IPS-18a (cell line): Measurements from ENCODE around the gene ACSS1.

Source experiments
- H3K27ac ChIP-seq: one replicate; pipeline ENCODE4 v1.5.1; 2013; ENCODE audit warnings: low read length
- H3K27me3 ChIP-seq: one replicate; pipeline ENCODE4 v1.6.1; 2013; ENCODE audit warnings: mild to moderate bottlenecking, low read length; ENCODE audit not compliant: control insufficient read depth, insufficient read depth
- H3K36me3 ChIP-seq: one replicate; pipeline ENCODE4 v1.6.1; 2013; ENCODE audit warnings: low read depth, low read length; ENCODE audit not compliant: control insufficient read depth
- H3K4me1 ChIP-seq: one replicate; pipeline ENCODE4 v1.6.1; 2013; ENCODE audit warnings: low read depth, low read length; ENCODE audit not compliant: control insufficient read depth
- H3K4me3 ChIP-seq: one replicate; pipeline ENCODE4 v1.5.1; 2013; ENCODE audit warnings: low read length
- H3K9ac ChIP-seq: one replicate; pipeline ENCODE4 v1.6.1; 2013; ENCODE audit warnings: mild to moderate bottlenecking, low read length, moderate library complexity
- H3K9me3 ChIP-seq: one replicate; pipeline ENCODE4 v1.6.1; 2013; ENCODE audit warnings: low read depth, low read length; ENCODE audit not compliant: control insufficient read depth

ACSS1 gene

DNA sequence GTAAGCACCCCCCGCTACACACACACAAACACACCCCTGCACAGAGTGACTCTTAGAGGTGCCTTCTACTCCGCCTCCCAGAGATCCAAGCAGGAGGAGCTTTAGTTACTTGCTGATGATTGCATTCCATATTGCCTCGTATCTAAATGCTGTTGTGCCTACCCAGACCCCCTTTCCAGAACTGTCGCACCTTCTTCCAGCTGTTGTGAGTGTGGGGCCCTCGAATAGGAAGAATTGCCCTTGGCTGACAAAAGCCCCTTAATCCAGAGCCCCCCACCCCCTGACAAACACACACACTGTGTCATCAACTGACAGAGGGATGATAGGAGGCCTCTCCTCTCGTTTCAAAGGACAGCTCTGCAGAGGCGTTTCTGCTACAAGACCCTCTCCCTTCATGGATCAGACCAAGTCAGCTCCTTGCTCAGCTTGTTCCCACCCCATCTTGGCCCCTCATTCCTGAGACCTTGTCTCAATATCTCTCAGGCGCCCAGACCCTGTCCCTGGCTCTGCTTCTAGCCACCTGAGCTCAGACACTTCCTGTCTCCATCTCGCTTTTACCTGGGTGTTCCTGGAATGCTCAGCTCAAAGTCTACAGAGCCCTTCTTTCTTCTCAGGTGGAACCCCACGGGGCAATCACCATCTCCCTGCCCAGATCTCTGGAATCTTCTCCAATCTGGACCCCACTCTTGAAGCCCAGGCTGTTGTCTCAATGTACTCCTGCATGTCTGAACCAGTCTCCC is 28.0 kb upstream of the ACSS1 start:
- Histone ChIP-seq H3K9me3 (no peaks in the 10 kb centered on the region), H3K27ac (no peak overlapping the region), H3K36me3 (no peaks in the 10 kb centered on the region), H3K4me1 (peaks cover 18% of the 10 kb centered on the region), H3K9ac (no peak overlapping the region), H3K4me3 (no peak overlapping the region), H3K27me3 (peaks cover 67% of the 10 kb centered on the region)

DNA sequence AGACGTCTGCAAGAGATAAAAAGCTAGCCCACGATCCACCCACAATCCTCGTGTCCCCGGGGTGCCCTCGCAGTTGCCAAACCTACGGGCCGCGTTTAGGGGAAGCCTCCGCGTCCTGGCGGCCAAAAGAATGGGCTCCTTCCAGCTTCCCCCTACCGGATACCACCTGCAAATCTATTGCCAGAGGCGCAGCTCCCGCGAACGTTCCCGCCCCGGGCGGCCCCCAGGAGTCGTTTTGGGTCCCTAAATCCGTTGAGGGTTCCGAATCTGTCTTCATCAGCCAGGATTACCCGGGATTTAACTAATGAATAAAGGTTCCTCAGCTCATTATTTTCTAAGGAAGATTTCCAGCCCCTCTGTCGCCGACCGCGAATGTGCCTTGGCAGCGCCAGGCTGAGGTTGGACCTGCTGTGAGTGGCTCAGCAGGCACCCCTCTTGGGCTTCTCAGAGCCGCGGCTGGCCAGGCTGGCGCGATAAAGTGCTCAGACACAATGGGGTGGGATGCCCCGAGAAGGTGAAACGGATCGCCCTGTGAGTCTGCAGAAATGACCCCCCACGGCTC is 26.8 kb upstream of the ACSS1 start:
- Histone ChIP-seq H3K4me3 (peak overlapping the region; percentile 43), H3K27me3 (peaks cover 80% of the 10 kb centered on the region), H3K9me3 (no peaks in the 10 kb centered on the region), H3K27ac (no peak overlapping the region), H3K36me3 (no peaks in the 10 kb centered on the region), H3K9ac (no peak overlapping the region), H3K4me1 (peaks cover 18% of the 10 kb centered on the region)

DNA sequence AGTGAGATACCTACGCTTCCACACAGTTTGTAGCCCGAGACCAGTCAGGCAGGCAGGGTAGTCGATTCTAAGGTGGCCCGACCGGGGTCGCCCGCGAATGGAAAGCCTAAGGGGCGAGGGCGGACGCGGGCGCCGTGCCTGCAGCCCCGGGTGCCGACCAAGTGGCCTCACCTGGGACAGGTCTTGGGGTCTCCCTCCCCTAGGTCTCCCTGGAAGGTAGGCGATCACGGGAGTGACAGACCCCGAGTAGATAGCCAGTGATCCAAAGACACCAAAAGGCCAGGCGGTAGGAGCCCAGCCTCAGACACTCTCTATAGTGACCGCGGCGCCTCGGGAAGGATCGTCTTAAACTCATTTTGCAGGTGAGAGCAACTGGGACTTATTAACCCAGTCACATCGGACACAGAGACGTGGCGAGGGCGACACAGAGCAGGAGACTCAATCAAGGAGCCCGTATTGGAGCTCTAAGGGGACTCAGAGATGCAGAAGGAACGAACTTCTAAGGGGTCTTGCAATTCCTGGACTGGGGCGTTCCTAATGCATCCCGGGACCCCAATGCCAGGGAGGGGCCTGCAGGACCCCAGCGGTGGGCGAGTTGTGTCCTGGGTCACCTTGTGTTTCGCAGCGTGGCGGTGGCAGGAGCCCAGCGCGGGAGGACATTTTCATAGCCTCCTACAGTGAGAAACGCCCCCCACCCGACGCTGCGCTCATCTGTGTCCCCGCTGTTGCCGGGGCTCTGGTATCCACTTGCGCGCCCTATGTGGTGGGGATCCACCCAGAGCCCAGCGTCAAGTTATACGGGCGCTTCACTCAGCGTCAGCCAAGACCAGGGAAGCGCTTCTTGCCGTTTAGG is 26.1 kb upstream of the ACSS1 start:
- Histone ChIP-seq H3K4me3 (peak overlapping the region; percentile 43), H3K4me1 (peaks cover 18% of the 10 kb centered on the region), H3K27me3 (peaks cover 87% of the 10 kb centered on the region), H3K9ac (no peak overlapping the region), H3K36me3 (no peaks in the 10 kb centered on the region), H3K9me3 (no peaks in the 10 kb centered on the region), H3K27ac (no peak overlapping the region)

DNA sequence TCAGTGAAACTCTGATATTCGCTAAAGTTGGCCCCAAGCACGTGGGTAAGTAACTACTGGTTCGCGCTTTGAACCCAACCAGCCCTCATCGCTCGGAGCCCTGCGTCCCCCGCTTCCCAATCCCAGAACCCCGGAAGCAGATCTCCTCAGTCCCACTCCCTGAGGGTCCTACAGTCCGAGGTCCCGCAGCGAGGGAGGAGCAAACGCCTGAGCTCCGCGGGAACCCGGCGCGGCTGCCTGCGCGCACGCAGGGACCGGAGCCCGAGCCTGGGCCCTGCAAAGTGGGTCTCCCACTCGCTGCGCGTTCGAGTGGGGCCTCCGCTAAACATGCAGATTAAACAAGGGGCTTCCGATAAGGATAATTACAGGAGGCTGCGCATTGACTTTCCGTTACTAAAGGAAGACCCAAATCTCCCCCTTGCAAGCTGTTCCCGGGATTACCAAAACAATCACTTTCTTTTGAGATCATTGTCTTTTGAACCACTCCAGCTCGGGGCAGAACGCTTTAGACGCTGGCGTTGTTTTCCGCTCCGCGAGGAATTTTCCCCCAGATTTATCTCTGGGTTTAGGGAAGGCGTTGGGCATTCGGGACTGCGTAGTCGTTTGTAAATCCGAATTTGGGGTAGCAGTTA is 25.3 kb upstream of the ACSS1 start:
- peak overlapping the region; percentile 43 for H3K4me3 ChIP-seq
- no peaks in the 10 kb centered on the region for H3K36me3 ChIP-seq
- no peaks in the 10 kb centered on the region for H3K9me3 ChIP-seq
- H3K4me1 ChIP-seq = peaks cover 18% of the 10 kb centered on the region
- peaks cover 94% of the 10 kb centered on the region for H3K27me3 ChIP-seq
- no peak overlapping the region for H3K27ac ChIP-seq
- H3K9ac ChIP-seq = no peak overlapping the region

DNA sequence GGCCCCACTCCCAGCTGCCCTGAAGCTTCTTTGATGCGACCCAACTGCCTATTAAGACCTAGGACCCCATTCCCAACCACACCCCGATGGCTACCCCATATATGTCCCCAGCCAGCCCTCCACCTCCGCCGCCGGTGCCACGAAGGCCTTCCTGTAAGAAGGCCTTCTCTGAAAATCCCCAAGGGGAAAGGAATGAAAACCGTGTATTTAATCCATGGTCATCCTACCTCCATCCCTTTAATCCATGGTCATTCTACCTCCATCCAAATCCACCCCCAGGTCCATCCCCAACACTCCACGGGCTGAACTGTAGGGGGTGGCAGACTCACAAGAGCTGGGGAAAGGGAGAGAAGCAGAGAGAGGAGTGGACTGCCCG is 24.5 kb upstream of the ACSS1 start:
- Histone ChIP-seq H3K9me3 (no peaks in the 10 kb centered on the region), H3K9ac (no peak overlapping the region), H3K27ac (no peak overlapping the region), H3K36me3 (no peaks in the 10 kb centered on the region), H3K27me3 (peaks cover 100% of the 10 kb centered on the region), H3K4me3 (peak overlapping the region; percentile 43), H3K4me1 (peaks cover 18% of the 10 kb centered on the region)

DNA sequence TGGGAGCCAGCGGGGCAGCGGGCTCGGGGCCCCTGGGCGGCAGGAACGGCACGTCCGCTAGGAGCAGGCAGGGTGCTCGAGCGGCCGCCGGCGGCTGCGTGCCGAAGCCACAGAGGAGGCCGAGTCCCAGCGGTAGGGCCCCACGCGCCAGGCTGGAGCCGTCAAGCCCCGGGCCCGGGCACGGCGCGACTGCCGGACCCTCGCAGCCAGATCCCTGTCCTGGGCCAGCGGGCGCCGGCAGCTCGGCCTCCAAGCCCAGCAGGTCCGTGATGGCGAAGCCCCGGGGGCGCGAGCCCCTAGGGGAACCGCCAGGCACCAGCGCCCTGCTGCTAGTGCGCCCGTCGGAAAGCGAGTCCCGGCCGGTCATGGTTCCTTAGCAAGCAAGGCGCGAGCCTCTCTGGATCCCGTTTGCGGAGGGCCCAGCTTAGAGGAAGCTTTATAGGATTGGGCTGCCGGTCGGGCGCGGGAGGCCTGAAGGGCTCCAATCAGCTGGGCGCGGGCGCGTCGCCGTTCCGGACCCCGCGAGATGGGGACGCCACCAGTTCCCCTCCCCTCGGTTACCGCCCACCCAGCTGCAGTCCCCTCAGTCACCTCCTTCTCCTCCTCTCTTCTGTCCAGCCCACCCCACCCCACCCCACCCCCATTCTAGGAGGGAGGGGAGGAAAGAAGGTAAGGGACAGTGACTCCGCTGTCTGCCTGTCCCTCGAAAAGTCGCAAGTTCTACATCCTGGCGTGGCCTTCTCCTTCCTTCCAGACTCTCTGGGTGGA is 24.0 kb upstream of the ACSS1 start, which contains the start of gene VSX1:
VSX1 (minus strand) TSS at position 412 of the 768 bp plus-strand sequence; CDS start at position 367, 45 bp downstream.
- H3K4me1 ChIP-seq = peaks cover 18% of the 10 kb centered on the region
- no peaks in the 10 kb centered on the region for H3K9me3 ChIP-seq
- peaks cover 100% of the 10 kb centered on the region for H3K27me3 ChIP-seq
- H3K36me3 ChIP-seq = no peaks in the 10 kb centered on the region
- no peak within 1 kb of the TSS for H3K9ac ChIP-seq
- peak within 1 kb of the TSS; percentile 43 for H3K4me3 ChIP-seq
- no peak within 1 kb of the TSS for H3K27ac ChIP-seq

DNA sequence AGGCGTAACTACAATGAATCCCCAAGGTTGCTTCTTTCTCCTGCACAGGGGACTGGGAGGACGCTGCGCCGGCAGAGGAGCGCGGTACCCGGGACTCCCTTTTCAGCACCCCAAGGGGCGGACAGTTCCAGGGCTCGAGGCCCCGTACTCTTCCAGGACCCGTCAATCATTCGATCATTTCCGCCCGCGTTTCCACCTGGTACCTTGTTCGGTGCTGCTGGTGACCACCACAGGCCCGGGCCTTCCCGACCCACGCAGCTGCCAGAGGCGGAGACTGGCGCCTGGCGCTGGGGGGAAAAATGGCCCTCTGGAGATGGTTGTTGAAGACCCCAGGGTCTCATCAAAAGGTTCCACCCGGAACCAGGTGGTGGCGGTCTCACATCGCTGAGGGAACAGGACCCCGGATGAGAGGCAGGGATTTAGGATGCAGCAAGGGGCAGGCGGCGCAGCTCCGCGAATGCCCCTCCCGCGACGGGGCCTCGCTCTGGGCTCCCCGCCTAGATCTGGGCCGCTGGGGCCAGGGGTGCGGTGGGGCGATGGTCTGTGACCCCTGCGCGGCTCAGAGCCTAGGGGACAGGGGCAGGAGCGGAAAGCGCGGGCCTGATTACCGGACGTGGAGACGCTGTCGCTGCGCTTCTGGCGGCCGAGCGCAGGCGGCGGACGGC is 23.3 kb upstream of the ACSS1 start:
- H3K4me3 ChIP-seq = peak overlapping the region; percentile 38
- H3K27me3 ChIP-seq = peaks cover 98% of the 10 kb centered on the region

DNA sequence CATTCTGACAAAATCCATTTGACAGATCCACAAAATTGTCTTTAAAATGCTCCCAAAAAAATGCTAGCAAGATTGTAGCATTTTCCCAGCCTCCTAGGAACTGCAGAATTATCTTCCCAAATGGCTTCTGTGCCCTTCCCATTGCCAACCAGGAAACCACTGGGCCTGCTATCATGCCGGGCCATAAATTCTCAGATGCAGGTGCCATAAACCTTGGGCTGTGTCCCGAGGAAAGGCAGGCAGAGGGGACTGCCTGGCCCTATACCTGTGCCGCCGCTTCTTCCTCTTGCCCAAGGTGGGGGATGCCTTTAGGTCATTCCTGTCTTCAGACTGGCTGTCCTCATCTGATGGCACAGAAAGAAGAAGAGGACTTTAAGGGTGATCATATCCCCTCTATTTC is 21.2 kb upstream of the ACSS1 start:
- no peak overlapping the region for H3K4me3 ChIP-seq
- H3K27me3 ChIP-seq = peaks cover 86% of the 10 kb centered on the region
- no peaks in the 10 kb centered on the region for H3K36me3 ChIP-seq
- no peak overlapping the region for H3K27ac ChIP-seq
- H3K9me3 ChIP-seq = no peaks in the 10 kb centered on the region
- H3K9ac ChIP-seq = no peak overlapping the region
- peaks cover 8% of the 10 kb centered on the region for H3K4me1 ChIP-seq

More for the DNA sequence above, 23.3 kb upstream of the ACSS1 start:
- Histone ChIP-seq H3K9ac (no peak overlapping the region), H3K27ac (no peak overlapping the region), H3K36me3 (no peaks in the 10 kb centered on the region), H3K9me3 (no peaks in the 10 kb centered on the region), H3K4me1 (peaks cover 18% of the 10 kb centered on the region)

DNA sequence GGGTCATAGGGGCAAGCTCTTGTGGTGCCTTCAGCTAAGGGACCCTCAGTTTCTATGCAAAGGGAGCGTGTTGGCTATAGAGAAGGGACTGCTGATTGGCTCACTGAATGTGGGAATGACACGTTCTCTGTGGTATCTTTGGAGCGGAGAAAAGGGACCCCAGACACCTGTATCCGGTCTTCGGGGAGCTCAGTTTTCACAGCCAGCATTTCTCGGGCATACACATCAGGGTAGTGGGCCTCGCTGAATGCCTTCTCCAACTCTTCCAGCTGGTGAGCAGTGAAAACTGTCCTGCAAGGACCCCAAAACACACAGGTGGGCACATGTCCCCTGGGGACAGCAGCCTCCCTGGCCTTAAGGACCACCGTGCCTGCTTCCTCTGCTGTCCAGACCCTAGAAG is 20.7 kb upstream of the ACSS1 start:
- peaks cover 81% of the 10 kb centered on the region for H3K27me3 ChIP-seq

DNA sequence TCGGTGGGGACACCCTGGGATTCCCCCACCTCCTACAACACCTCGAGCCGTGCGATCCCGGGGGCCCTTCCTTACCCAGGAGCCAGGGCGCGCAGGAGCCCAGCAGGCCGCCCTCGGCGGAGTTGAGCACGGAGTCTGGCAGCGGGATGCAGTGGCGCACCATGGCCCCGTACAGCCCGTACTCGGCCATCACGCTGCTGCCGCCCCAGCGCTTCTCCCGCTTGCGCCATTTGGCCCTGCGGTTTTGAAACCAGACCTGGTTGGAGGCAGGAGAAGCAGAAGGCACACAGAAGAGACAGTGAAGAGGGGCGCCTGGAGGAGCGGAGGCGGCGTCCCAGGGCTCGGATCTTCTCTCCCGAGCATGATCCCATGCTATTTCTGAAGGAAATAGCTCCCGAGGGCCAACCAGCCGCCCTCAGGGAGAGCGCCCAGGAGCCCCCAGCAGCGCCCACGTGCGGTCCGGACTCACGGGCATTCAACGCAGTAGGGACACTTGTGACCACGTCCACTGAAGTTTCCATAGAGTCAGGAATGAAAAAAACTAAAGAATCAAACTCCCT is 19.8 kb upstream of the ACSS1 start:
- Histone ChIP-seq H3K9me3 (no peaks in the 10 kb centered on the region), H3K27ac (no peak overlapping the region), H3K4me1 (no peaks in the 10 kb centered on the region), H3K4me3 (peak overlapping the region; percentile 41), H3K9ac (no peak overlapping the region), H3K27me3 (peaks cover 73% of the 10 kb centered on the region), H3K36me3 (no peaks in the 10 kb centered on the region)

More for the DNA sequence above, 20.7 kb upstream of the ACSS1 start:
- peaks cover 3% of the 10 kb centered on the region for H3K4me1 ChIP-seq
- no peaks in the 10 kb centered on the region for H3K36me3 ChIP-seq
- no peak overlapping the region for H3K9ac ChIP-seq
- no peaks in the 10 kb centered on the region for H3K9me3 ChIP-seq
- H3K4me3 ChIP-seq = no peak overlapping the region
- no peak overlapping the region for H3K27ac ChIP-seq
